Muscle of arm (tissue), 12 donors: ENCODE results near the gene ZNF622. TPM values are rescaled to one million over a fixed set of nuclear protein-coding genes. Genes with fewer than 3 reads are reported as not detected.
A peak's percentile ranks its signal among the peaks of the same experiment; 100 is the strongest.
"Not testable (repeated sequence)": the region's sequence is repeated elsewhere in the genome, so short reads cannot be mapped to it uniquely, and the experiment has no call there.

Experiments
- DNase-seq: peaks from one replicate; pipeline ENCODE4 v3.0.0-alpha.2; 2013
- polyA plus RNA-seq, 12 donors: library from polyadenylated mRNA; unstranded; fragments of 120-200 nt; gene quantifications; one replicate each; pipeline ENCODE4 v1.2.1, GENCODE V29; 2013; ENCODE audit not compliant: insufficient read length in 12 of 12

The ZNF622 gene
- polyA plus RNA-seq, 12 donors, result 12.9 to 22.5 (median 19.4) TPM; not detected in 1

DNA sequence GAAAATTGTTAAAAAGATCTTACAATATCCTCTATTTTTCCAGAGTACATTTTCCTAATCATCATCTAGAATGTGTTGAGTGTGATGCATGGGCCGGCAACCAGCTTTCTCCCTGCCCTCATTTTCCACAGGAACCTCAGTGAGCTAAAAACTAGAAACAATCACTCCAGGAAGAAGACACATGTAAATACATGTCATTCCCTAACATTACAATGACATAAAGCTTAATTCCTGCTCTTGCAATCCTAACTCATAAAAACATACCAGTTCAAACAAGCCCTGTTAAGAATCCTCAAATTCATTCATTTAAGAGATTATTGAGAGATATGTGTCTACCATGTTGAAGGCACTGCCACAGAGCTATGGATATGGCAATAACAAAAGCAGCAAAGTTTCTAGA lies 18.5 kb upstream of the ZNF622 start:
- no peak for DNase-seq

- DNase-seq, result no peak
Observed at GRCh38 chr5:16483361-16483760, 17.8 kb upstream of the ZNF622 start.

DNA sequence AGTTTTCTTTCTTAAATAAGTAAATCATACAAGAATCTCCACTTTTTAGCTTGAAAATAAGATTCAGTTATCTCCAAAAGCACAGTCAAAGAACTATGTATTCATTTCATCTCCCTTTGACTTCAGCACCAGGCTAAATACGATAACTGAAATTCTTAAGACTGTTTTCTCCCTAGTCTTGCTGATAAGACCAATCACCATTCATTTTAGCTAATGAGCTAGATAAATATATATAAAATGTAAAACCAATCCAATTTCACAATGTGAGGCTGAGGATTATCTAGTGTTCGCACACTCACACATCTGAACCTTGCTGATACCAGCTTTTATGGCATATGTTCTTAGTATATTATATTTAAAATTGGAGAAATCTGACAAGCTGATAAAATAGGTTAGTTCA lies 17.3 kb upstream of the ZNF622 start:
- no peak for DNase-seq

GRCh38 chr5:16480821-16481538 lies 15.4 kb upstream of the ZNF622 start:
- no peak for DNase-seq

DNA sequence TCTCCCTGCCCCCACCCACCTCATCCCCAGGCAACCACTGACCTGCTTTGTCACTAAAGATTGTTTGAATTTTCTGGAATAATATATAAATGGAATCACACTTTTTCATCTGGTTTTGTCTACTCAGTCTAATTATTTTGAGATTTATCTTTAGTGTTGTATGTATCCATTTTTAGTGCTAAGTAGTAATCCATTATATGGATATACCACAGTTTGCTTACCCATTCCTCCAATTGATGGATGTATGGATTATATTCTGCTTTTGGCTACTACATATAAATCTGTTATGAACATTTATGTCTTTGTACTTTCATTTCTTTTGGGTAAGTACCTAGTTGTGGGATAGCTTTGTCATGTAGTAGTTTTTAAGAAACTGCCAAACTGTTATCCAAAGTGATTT lies 14.5 kb upstream of the ZNF622 start:
- no peak for DNase-seq

- DNase-seq, result no peak
Observed at GRCh38 chr5:16477541-16477940, 11.9 kb upstream of the ZNF622 start.

GRCh38 chr5:16476417-16476816 lies 10.8 kb upstream of the ZNF622 start:
- DNase-seq, result not testable (repeated sequence)

- no peak for DNase-seq
Observed at GRCh38 chr5:16471387-16471786, 5.8 kb upstream of the ZNF622 start.

GRCh38 chr5:16467363-16468219 lies 2.0 kb upstream of the ZNF622 start:
- no peak for DNase-seq

DNA sequence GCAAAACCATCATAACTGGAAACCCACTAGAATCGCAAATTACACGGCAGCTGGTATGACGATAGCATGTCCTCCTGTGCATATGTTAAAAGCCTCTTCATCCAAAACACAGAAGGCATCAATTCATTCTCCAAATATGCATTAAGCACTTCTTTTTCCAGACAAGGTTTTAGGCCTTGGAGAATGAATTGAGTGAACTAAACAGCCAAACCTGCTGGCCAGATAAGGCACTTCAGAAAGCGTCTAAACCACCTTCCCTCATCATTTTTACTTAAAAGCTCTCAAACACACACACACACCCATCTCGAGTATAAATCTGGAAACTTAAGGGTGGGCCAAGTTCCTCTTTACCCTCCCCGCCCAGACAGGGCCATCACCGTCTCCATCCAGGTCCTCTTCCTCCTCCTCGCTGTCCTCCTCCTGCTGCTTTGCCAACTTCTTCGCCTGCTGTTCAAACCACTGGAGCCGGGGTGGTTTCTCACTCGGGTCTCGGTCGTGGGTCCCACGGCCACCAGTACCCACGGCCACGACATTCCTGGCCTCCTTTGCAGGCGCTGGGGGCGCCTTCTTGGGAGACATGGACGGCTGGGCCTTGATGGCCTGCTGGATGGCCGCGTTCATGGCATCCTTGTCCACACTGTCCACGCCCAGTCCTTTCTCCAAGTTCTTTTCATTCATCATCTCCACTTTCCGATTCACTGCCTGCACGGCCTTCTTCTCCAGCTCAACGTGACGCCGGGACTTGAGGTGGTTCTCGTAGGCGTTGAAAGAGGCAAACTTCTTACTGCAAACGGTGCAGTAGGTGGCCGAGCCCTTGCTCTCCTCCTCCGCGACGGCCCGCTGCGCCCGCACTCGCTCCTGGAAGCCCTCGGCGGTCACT lies 696 bp downstream of the ZNF622 start:
- no peak for DNase-seq

DNA sequence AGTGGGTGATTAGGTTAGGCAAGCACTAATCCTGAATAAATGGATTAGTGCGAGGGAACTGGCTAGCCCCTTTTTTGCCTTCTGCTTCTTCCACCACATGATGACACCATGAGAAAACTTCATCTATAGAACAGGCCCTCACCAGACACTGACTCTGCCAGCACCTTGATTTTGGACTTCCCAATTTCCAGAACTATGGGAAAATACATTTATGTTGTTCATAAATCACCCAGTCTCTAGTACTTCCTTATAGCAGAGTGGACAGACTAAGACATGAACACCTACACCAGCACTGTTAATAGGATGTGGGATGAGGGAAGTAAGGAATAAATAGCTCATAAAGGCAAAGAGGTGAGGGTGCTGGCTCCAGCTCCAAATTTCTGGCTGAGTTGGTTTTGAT lies 1.4 kb downstream of the ZNF622 start:
- DNase-seq, result no peak

GRCh38 chr5:16461782-16462181 lies 3.8 kb downstream of the ZNF622 start:
- DNase-seq, result no peak

- DNase-seq, result no peak
Observed at GRCh38 chr5:16461026-16461425, 4.6 kb downstream of the ZNF622 start.

DNA sequence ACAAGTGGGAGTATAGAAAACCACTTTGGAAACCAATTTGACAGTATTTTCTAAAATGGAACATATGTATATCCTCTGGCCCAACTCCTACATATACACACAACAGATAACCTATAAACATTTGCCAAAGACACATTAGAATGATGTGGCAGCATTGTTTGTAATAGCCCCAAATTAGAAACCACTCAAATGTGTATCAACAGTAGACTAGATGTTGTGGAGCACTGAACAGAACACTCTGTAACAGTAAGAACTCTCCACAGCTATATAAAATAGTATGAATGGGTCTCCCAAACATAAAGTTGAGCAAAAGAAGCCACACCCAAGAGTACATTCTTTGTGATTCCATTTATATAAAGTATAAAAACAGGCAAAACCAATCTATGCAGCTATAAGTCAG lies 6.1 kb downstream of the ZNF622 start:
- DNase-seq, result no peak

GRCh38 chr5:16457853-16458252 lies 7.7 kb downstream of the ZNF622 start:
- DNase-seq, result no peak

GRCh38 chr5:16457451-16457850 lies 8.1 kb downstream of the ZNF622 start:
- DNase-seq, result no peak

GRCh38 chr5:16456103-16456832 lies 9.3 kb downstream of the ZNF622 start:
- peak; percentile 59 for DNase-seq

GRCh38 chr5:16455668-16456067 lies 9.9 kb downstream of the ZNF622 start:
- no peak for DNase-seq

GRCh38 chr5:16454686-16455085 lies 10.9 kb downstream of the ZNF622 start:
- DNase-seq, result no peak

- DNase-seq, result no peak
Observed at GRCh38 chr5:16453609-16454008, 12.0 kb downstream of the ZNF622 start.

DNA sequence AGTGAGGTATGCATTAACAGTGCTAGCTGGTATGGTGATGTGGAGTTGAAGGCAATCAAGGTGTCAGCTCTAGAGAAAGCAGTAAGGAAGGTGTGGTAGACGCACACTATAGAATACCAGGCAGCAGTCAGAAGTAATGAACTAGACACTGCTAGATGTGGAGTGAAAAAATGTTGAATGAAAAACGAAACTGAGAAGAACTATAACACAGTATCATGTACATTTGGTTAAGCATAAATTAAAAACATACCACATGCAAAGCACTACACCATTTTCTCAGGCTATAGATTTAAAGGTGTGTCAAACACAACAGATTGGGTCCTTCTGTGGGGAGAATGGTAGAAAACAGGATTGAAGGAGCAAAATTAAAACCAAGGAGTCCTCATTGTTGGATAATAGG lies 15.4 kb downstream of the ZNF622 start:
- no peak for DNase-seq

DNA sequence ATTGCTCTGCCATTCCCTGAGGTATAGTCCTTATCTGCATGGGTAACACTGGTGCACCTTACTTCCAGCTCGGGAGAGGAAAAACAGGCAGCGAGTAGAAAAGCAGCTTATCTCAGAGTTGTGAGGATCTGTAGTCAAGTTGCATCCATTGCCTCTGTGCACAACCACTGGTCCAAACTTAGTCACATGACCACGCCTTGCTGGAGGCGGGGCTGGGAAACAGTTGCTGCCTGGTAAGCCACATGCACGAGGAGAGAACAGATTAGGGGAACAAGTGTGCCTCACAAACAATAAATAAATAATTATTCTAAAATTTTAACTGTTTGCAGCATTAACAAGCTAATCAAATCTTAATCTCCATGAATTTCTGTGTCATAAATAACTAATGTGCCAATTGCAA lies 18.6 kb downstream of the ZNF622 start:
- DNase-seq, result no peak
